Fibroblast of skin of right quadriceps (primary cell): Measurements from ENCODE around the gene NCAN.

Source experiments
- DNase-seq: peaks from one replicate; pipeline ENCODE4 v3.0.0-alpha.2; 2013

NCAN gene

DNA sequence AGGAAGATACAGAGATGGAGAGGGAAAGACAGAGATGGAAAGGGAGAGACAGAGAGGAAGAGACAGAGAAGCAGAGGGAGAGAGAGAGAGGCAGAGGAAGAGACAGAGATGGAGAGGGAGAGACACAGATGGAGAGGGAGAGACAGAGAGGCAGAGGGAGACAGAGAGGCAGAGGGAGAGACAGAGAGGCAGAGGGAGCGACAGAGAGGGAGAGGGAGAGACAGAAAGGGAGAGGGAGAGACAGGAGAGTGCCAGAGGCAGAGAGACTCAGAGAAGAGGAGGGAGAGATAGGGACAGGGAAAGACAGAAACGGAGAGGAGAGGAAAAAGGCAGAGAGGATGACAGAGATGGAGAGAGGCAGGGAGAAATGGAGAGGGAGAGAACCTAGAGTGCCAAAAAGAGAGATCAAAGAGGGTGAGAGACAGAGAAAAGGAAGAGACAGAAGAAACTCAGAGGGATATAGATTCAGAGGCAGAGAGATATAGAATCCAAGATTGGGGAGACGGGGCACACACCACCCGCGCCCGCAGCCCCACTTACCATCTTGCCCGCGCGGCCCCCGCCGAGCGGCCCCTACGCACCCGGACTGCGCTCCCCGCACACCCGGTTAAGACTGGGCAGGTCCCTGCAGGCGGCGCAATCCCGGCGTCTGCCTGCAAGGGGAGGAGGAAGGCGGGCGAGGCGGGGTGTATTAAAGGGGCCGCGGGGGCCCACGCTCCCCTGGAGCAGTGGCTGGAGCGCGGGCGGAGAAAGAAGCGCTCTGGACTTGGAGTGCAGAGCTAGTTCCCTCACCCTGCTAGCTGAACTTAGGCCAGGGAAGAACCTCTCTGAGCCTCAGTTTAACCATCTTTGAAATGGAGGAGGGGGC, 50.7 kb downstream of the NCAN start:
- DNase-seq: no peak

DNA sequence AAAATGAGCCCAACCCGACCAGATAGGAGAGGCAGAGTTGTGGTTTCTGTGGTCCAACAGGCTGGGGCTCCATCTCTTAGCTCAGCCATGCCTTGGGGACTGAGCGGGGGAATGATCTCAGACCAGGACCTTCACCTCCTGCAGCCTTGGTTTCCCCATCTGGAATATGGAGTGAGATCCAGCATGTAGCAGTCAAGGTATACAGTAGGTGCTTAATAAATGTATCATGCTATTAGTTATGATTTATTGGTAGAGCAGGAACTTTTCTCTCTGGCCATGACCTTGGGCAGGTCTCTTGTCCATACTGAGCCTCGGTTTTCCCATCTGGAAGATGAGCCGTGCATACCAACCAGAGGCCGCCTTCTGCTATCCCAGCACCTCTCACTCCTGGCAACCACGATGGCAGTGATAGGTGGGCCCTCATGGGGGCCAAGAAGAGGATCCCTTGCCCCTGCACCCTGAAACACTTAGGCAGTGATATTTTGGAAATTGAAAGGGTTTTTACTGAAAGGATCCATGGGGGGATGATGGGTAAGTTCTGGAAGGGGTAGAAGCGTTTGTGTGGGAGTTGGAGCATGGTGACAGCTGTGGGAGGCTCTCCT, 52.2 kb downstream of the NCAN start:
- no peak for DNase-seq

DNA sequence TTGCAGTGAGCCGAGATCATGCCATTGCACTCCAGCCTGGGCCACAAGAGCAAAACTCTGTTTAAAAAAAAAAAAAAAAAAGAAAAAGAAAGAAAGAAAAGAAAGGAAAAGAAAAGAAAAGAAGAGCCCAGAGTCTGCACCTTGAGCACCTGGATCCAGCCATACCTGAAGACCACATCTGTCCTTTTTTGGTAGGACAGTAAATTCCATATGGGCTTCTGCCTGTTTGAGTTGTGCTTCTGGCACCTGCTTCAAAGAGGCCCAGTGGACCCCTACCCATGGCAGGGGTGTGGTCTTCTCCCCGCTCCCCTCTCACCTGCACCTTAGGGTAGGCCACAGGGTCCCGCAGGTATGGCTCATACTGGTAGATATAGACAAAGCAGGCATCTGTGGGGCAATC, 55.5 kb downstream of the NCAN start:
- DNase-seq: no peak

- DNase-seq: no peak
These were observed 57.0 kb downstream of the NCAN start for GRCh38 chr19:19268453-19269385.

- no peak for DNase-seq
These were observed 58.4 kb downstream of the NCAN start for GRCh38 chr19:19269952-19270694.

GRCh38 chr19:19270749-19271571, 59.2 kb downstream of the NCAN start:
- DNase-seq: no peak

GRCh38 chr19:19271828-19272599, 60.3 kb downstream of the NCAN start:
- DNase-seq: no peak

GRCh38 chr19:19274146-19274545, 62.4 kb downstream of the NCAN start:
- DNase-seq: no peak

DNA sequence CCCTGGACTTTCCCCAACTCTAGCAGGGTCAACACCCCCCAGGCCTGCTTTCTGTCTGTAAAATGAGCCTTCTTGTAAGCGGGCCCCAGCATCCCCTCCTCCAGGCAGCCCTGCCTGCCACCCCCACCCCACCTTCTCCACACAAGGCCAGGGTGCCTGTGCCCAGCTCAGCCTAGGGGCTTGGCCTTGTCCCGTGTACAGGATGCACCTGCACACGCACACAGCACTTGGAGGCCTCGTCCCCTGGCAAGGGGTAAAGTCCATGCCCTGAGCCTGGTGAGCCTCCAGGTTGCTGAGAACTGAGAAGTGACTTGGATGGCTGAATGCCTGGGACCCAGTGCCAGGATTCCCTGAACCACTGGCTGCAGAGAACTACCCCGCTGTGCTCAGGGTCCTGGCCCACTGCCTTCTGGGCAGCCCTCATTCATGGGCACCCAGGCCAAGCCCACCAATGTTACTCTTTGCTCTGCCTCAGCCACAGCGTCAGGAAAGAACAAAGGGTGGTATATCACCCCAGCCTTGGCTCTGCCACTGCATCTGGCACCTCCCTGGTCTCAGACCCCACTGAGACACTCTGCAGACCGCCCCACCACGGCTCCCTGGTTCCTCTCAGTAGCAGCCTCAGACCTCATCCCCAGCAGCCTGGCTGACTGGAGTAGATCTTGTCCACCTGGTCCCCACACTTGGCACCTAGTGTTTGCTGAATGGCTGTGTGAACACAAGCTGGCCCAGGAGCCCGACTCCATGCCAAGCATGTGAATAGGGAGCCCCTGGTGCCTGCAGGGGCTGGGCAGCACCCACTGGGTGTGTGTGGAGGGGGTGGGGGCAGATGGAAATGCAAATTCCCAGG, 63.2 kb downstream of the NCAN start:
- DNase-seq: no peak

DNA sequence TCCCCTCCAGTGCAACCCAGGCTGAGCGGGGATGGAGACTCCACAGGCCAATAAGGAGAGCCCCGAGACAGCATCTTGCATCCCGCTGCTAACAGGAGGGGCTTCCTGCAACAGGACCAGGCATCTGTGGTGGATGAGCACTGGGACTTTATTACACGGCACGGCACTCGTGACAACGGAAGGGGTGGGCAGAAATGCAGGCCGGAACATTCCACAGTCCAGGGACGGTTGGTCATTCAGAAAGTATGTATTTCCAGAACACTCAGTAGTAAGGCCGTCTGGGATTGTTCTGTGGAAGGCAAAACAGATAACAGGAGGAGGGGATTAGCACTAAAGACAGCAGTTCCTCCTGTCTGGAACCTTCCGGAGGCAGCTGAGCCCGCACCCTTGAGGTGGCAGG, 64.6 kb downstream of the NCAN start:
- DNase-seq: no peak

DNA sequence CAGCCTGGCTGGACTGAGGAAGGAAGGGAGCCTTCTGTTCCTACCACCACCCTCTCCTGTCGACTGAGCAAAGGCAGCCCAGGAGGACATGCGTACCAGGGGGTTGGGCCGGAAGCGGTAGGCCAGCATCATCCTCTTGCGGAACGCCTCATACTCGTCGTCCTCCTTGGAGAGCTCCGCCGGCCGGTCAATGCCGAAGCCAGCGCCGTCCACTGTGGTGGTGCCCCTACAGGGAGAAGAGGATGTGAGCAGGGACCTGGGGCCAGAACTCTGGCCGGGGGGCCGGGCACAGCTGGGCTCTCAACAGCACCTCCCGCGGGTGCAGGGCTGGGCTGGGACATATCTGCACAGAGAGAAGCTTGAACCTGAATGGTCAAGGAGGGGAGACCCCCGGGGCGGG, 65.1 kb downstream of the NCAN start:
- DNase-seq: no peak

DNA sequence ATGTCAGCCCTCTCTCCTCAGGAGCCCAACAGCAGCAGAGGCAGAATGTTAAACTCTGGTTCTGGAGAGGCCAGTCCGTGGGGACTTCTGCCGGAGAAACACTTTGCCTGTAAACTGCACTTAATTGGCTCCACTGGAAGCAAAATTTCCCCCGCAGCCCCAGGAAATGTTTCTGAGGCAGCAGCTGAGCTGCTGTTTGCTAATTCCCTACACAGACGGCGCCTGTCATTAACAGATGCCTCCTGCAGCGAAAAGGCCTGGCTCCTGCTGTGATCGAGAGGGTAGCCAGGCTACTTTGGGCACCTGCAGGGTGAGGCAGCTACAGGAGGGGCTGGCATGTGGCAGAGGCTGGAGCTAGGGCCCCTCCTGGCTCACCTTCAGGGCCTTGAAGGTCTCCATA, 66.6 kb downstream of the NCAN start:
- no peak for DNase-seq

- DNase-seq: no peak
These were observed 67.4 kb downstream of the NCAN start for GRCh38 chr19:19279062-19279612.

GRCh38 chr19:19279853-19280252, 68.1 kb downstream of the NCAN start:
- no peak for DNase-seq

GRCh38 chr19:19280561-19280960, 68.8 kb downstream of the NCAN start:
- no peak for DNase-seq

DNA sequence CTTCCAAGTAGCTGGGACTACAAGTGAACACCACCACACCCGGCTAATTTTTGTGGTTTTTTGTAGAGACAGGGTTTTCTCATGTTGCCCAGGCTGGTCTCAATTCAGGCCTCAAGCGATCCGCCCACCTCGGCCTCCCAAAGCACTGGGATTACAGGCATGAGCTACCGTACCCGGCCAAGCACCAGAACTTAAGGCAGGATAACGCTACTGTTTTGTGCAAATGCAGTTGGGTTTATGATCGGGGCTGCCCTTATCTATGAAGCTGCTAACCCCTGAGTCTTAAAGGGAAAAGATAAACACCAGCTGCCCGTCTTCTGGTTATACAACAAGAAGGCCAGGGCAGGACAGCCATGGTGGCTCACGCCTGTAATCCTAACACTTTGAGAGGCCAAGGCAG, 73.9 kb downstream of the NCAN start:
- DNase-seq: no peak

DNA sequence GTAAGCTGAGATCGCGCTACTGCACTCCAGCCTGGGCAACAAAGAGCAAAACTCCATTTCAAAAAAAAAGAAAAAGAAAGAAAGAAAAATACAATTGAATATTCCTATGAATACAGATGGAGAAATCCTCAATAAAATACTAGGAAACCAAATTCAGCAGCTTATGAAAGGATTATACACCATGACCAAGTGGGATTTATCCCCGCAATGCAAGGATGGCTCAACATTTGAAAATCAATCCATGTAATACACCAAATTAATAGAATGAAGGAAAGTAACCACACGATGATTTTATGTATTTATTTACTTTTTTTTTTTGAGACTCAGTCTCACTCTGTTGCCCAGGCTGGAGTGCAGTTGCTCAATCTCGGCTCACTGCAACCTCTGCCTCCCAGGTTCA, 80.8 kb downstream of the NCAN start:
- DNase-seq: no peak

GRCh38 chr19:19294914-19295313, 83.2 kb downstream of the NCAN start:
- DNase-seq: no peak

DNA sequence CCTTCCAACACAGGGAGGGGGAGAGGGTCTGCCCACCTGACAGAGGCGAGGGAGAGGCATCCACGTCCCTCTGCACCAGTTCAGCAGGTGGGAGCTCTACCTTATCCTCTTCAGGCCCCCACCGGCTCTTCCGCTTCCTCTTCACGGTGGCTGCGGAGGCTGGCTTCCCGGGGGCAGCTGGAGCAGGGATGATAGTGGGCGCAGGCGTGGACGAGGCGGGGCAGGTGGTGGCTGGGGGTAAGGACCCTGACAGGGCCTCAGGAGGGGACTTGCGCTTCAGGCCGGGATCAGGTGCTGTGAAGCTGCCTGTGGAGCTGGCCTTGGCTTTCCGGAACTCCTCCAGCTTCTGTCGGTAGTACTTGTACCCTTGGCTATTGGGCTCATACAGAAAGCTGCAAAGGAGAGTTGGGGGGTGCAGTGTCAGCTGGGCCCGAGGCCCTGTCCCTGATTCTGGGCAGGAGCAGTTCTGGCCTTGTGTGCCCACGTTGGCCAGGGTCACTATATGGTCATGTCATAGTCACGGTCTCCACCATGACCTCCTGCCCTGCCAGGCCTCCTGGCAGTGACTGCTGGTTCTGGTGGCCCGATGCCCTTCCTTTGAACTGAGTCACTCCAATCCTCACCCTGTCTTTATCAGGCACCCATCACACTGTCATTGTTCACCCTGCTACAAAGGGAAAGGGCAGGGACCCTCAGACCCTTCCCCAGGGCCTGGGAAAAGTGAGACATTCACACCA, 85.4 kb downstream of the NCAN start:
- DNase-seq: no peak
